IgD-negative memory B cell (primary cell): ENCODE measurements around the gene DNAH7. TPM values are rescaled to one million over a fixed set of nuclear protein-coding genes. Genes with fewer than 3 reads are reported as not detected.
"Not testable (repeated sequence)": the region's sequence is repeated elsewhere in the genome, so short reads cannot be mapped to it uniquely, and the experiment has no call there.

ENCODE experiments used
- H3K27ac Mint-ChIP-seq, 3 donors: one replicate each; pipeline ENCODE4 v1.8.0; 2020 to 2022; ENCODE audit warnings: mild to moderate bottlenecking in 3 of 3, mixed read lengths in 3 of 3, moderate library complexity in 1 of 3
- H3K27me3 Mint-ChIP-seq: one replicate; pipeline ENCODE4 v1.8.0; 2021; ENCODE audit warnings: mixed read lengths
- H3K36me3 Mint-ChIP-seq: one replicate; pipeline ENCODE4 v1.8.0; 2020; ENCODE audit warnings: mild to moderate bottlenecking, mixed read lengths
- H3K4me1 Mint-ChIP-seq, 3 donors: one replicate each; pipeline ENCODE4 v1.8.0; 2020 to 2022; ENCODE audit warnings: mixed read lengths in 3 of 3, mild to moderate bottlenecking in 1 of 3
- H3K4me3 Mint-ChIP-seq, 4 donors: one replicate each; pipeline ENCODE4 v1.8.0; 2020 to 2022; ENCODE audit warnings: mild to moderate bottlenecking in 4 of 4, mixed read lengths in 4 of 4, moderate library complexity in 3 of 4
- H3K9me3 Mint-ChIP-seq, 3 donors: one replicate each; pipeline ENCODE4 v1.8.0; 2020 to 2021; ENCODE audit warnings: mixed read lengths in 3 of 3, mild to moderate bottlenecking in 1 of 3
- polyA plus RNA-seq: library from polyadenylated mRNA; unstranded; fragments of 300-500 nt; fragmentation: Illumina TruSeq; gene quantifications from one replicate; pipeline ENCODE4 v1.2.3, GENCODE V29; 2021

DNAH7 gene
- polyA plus RNA-seq, 1 donor from 2014 or later: 0.11 TPM

- Mint-ChIP-seq H3K4me3 (no peak overlapping the region), H3K9me3 (peaks cover 6 to 24% (median 12%) of the 10 kb centered on the region in 3 donors), H3K27ac (no peak overlapping the region), H3K36me3 (peaks cover 31% of the 10 kb centered on the region), H3K4me1 (peaks cover 17 to 23% (median 23%) of the 10 kb centered on the region in 3 donors), H3K27me3 (no peaks in the 10 kb centered on the region)
Observed at GRCh38 chr2:195700480-195700879, 368.2 kb downstream of the DNAH7 start.

- peaks cover 6 to 34% (median 16%) of the 10 kb centered on the region in 3 donors for H3K9me3 Mint-ChIP-seq
- H3K27ac Mint-ChIP-seq: no peak overlapping the region
- H3K36me3 Mint-ChIP-seq: peaks cover 37% of the 10 kb centered on the region
- peaks cover 29 to 43% (median 36%) of the 10 kb centered on the region in 3 donors for H3K4me1 Mint-ChIP-seq
- H3K4me3 Mint-ChIP-seq: peak overlapping the region in 1 of 4 donors; percentile 70
- no peaks in the 10 kb centered on the region for H3K27me3 Mint-ChIP-seq
Observed at GRCh38 chr2:195697681-195698220, 370.9 kb downstream of the DNAH7 start.

- Mint-ChIP-seq H3K27me3 (no peaks in the 10 kb centered on the region), H3K27ac (peak overlapping the region in 1 of 3 donors; percentile 80), H3K36me3 (peaks cover 46% of the 10 kb centered on the region), H3K4me3 (peak overlapping the region in 1 of 4 donors; percentile 74), H3K4me1 (peaks cover 38 to 60% (median 50%) of the 10 kb centered on the region in 3 donors), H3K9me3 (peaks cover 10 to 36% (median 21%) of the 10 kb centered on the region in 3 donors)
Observed at GRCh38 chr2:195696012-195696411, 372.6 kb downstream of the DNAH7 start.

- peaks cover 50% of the 10 kb centered on the region for H3K36me3 Mint-ChIP-seq
- H3K9me3 Mint-ChIP-seq: peaks cover 13 to 39% (median 19%) of the 10 kb centered on the region in 3 donors
- no peak overlapping the region for H3K27ac Mint-ChIP-seq
- no peaks in the 10 kb centered on the region for H3K27me3 Mint-ChIP-seq
- H3K4me1 Mint-ChIP-seq: peaks cover 36 to 62% (median 50%) of the 10 kb centered on the region in 3 donors
- H3K4me3 Mint-ChIP-seq: peak overlapping the region in 1 of 4 donors; percentile 74
Observed at GRCh38 chr2:195695002-195695631, 373.5 kb downstream of the DNAH7 start.

- Mint-ChIP-seq H3K27ac (no peak overlapping the region), H3K36me3 (peaks cover 50% of the 10 kb centered on the region), H3K9me3 (peaks cover 13 to 33% (median 19%) of the 10 kb centered on the region in 3 donors), H3K4me3 (peak overlapping the region in 1 of 4 donors; percentile 30), H3K4me1 (peaks cover 36 to 62% (median 50%) of the 10 kb centered on the region in 3 donors), H3K27me3 (no peaks in the 10 kb centered on the region)
Observed at GRCh38 chr2:195694553-195694952, 374.1 kb downstream of the DNAH7 start.

DNA sequence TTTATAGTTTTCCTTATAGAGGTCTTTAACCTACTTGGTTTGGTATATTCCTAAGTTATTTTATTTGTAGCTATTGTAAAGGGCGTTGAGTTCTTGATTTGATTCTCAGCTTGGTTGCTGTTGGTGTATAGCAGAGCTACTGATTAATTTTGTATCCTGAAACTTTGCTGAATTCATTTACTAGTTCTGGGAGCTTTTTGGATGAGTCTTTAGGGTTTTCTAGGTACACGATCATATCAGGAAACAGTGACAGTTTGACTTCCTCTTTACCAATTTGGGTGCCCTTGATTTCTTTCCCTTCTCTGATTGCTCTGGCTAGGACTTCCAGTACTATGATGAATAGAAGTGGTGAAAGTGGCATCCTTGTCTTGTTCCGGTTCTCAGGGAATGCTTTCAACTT is 376.1 kb downstream of the DNAH7 start:
- H3K27me3 Mint-ChIP-seq, H3K4me3 Mint-ChIP-seq: not testable (repeated sequence)
- H3K9me3 Mint-ChIP-seq: peaks cover 12 to 26% (median 17%) of the 10 kb centered on the region in 3 donors
- H3K4me1 Mint-ChIP-seq: peaks cover 25 to 53% (median 43%) of the 10 kb centered on the region in 3 donors
- peak overlapping the region in 1 of 3 donors; percentile 27 for H3K27ac Mint-ChIP-seq
- peaks cover 41% of the 10 kb centered on the region for H3K36me3 Mint-ChIP-seq

Other genes with a start within 250 kb of the DNAH7 start
- gene STK17B, start 102.7 kb upstream of the DNAH7 start, polyA plus RNA-seq: 71.9 TPM